Posterior cingulate gyrus (tissue), 11 donors: ENCODE results near the gene SEMA3G.

Experiments
- DNase-seq, 10 donors: peaks; one replicate each; pipeline versions ENCODE4 v3.0.0 to v3.0.0-alpha.2; 2020 to 2021; ENCODE audit warnings: mixed read lengths in 3 of 10
- intact Hi-C: fragments of 100-400 bp; cut with DNase I; formaldehyde crosslinking; loops from one replicate; pipeline ENCODE4 v1.15.1; 2023

The SEMA3G gene

DNA sequence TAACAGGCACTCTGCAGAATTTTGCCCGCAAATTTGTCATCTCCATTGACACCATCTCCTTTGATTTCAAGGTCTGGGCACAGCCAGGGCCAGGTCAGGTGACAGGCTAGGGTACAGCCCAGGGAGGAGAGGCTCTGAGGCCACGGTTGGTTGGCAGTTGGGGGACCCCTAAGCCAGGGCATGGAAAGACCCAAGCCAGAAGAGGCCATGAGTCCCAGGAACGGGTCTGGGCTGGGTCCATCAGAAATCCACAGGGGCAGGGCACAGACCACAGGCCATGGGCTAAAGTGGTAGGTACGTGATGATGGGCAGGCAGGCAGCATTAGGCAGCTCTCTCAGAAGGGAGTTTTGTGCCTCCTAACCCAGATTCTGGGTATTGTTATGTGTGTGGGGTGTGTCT lies 45.8 kb downstream of the SEMA3G start:
- peak in 3 of 10 donors; percentile 8 to 69 (median 62) for DNase-seq
- intact Hi-C loops = no loop called here

DNA sequence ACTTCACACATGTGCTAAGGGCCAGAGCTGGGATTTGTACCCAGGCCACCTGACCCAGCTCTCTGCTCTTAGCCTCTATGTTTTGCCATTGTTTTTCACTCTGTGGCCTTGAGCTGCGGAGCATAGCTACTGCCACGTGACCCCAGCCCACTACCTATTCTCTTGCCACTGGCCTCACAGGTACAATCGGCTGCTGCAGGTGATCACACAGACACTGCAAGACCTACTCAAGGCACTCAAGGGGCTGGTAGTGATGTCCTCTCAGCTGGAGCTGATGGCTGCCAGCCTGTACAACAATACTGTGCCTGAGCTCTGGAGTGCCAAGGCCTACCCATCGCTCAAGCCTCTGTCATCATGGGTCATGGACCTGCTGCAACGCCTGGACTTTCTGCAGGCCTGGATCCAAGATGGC lies 46.2 kb downstream of the SEMA3G start:
- intact Hi-C loops = no loop called here

DNA sequence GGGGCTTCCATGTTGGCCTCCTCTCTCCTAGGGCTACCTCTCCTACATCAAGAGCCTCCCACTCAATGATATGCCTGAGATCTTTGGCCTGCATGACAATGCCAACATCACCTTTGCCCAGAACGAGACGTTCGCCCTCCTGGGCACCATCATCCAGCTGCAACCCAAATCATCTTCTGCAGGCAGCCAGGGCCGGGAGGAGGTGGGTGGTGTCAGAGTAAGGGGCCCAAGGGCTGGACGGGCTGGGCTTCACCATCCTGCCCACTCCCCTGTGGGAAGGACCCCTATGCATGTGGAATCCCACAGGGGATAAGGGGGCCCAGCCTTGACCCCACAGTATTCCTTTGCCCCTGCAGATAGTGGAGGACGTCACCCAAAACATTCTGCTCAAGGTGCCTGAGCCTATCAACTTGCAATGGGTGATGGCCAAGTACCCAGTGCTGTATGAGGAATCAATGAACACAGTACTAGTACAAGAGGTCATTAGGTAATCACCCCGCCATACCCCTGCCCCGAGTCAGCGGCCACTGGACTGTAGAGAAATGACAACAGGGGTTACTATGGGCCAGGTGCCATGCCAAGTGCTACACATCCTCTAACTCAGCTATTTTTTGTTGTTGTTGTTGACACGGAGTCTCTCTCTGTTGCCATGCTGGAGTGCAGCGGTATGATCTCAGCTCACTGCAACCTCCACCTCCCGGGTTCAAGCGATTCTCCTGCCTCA lies 47.1 kb downstream of the SEMA3G start:
- intact Hi-C loops = no loop called here
- DNase-seq = peak in 4 of 10 donors; percentile 4 to 49 (median 21)

More for the DNA sequence above, 46.2 kb downstream of the SEMA3G start:
- DNase-seq = peak in 4 of 10 donors; percentile 5 to 64 (median 36)

DNA sequence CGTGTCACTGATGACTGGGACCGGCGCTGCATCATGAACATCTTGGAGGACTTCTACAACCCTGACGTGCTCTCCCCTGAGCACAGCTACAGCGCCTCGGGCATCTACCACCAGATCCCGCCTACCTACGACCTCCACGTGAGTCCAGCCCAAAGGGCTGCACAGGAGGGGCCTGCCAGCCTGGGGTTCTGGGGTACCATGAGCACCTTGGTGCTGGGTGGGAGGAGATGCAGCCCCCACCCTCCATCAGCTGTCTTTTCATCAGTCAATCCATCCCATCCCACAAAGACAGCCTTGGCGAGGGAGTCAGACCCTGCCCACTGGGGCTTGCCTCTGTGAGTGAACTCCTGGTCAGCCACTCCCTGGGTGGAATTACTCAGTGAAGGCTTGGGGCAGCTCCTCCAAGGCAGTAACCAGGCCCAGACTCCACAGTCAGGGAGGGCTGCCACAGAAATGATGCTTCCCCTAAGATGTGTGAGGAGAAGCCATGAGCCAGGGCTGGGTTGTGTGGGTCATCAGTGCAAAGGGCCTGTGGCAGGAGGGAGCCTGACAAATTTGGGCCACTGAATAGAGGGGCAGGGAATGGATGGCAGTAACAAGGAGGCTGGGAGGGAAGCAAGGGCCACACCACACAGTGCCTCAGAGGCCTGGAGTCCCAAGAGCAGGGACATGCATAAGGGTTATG lies 47.9 kb downstream of the SEMA3G start:
- intact Hi-C loops = no loop called here
- DNase-seq = peak in 4 of 10 donors; percentile 9 to 66 (median 32)

DNA sequence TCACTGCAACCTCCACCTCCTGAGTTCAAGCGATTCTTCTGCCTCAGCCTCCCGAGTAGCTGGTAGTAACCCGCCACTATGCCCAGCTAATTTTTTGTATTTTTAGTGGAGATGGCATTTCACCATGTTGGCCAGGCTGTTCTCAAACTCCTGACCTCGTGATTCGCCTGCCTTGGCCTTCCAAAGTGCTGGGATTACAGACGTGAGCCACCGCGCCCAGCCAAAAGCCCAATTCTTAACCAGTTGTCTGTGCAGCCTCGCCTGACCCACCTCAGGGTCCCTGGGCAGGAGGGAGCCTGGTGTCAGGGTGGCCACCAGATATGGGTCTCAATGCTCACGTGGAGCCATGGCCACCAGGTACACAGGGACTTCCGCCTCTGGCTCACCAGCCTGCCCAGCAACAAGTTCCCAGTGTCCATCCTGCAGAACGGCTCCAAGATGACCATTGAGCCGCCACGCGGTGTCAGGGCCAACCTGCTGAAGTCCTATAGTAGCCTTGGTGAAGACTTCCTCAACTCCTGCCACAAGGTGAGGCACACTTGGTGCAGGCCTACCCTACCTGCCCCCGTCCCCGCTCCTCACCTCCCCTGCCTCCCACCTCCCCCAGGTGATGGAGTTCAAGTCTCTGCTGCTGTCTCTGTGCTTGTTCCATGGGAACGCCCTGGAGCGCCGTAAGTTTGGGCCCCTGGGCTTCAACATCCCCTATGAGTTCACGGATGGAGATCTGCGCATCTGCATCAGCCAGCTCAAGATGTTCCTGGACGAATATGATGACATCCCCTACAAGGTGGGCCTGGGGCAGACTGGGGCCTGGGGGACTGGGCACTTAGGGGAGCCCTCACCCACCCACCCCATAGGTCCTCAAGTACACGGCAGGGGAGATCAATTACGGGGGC lies 48.6 kb downstream of the SEMA3G start:
- intact Hi-C loops = no loop called here
- peak in 4 of 10 donors; percentile 23 to 68 (median 56) for DNase-seq

DNA sequence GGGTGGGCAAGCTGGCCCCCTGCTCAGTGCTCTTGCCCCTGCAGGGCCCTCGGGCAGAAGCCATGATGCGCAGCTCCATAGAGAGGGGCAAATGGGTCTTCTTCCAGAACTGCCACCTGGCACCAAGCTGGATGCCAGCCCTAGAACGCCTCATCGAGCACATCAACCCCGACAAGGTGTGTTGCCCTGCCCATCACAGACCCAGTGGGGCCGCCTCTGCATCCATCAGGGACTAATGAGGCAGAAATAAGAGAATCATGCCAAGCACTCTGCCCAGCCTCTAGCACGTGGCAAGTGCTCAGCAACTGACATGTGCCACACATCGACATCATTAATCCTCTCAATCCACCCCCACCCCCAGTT lies 49.4 kb downstream of the SEMA3G start:
- peak in 4 of 10 donors; percentile 9 to 77 (median 52) for DNase-seq

DNA sequence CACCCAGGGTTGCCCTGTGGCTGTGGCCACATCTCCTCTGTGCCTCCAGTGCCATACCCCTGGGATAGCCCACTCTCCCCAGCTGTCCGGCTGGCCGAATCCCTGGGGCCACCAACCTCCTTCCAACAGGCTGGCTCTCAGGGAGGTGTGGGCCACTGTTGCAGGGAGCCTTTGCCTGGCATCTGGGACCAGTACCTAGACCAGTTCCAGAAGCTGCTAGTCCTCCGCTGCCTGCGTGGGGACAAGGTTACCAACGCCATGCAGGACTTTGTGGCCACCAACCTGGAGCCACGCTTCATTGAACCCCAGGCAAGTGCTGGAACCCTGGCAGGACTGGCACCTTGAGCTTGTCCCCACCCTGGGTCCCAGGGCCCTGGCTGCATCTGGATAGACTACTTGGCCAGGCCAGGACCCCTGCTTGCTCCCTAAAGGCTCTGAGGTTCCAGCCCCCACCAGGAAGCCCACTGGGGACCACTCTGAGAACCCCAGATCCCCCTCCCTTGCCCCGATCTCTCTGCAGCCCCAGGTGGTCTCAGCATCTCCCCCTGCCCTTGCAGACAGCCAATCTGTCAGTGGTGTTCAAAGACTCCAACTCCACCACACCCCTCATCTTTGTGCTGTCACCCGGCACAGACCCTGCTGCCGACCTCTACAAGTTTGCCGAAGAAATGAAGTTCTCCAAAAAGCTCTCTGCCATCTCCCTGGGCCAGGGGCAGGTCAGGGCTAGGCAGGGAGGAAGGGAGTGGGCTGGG lies 50.0 kb downstream of the SEMA3G start:
- intact Hi-C loops = no loop called here
- peak in 4 of 10 donors; percentile 17 to 67 (median 49) for DNase-seq

More for the DNA sequence above, 49.4 kb downstream of the SEMA3G start:
- intact Hi-C loops = no loop called here

DNA sequence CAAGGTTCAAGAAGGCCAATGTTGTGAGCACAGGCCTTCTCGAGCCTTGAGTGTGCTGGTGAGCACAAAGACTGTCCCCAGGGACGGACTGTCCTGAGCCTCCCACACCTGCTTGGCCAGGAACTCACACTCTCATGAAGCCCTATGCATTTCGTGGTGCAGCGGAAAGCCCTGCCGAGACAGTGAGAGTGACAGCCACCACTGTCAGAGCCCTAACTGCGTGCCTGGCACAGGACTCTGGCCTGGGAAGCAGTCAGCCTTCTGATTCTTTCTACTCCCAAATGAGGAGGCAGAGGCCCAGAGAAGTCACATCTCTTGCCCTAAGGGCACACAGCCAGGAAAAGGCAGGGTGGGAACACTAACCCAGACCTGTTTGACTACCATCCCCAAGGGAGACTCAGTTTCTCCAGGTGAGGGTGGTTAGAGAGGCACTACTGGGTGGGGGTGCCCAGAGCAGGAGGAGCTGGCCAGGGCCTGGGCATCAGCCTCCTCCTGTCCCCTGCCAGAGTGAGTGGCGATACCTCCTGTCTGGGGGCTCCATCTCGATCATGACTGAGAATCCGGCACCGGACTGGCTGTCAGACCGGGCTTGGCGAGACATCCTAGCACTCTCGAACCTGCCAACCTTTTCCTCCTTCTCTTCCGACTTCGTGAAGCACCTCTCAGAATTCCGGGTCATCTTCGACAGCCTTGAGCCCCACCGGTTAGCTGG lies 50.8 kb downstream of the SEMA3G start:
- peak in 4 of 10 donors; percentile 20 to 62 (median 52) for DNase-seq
- intact Hi-C loops = no loop called here

DNA sequence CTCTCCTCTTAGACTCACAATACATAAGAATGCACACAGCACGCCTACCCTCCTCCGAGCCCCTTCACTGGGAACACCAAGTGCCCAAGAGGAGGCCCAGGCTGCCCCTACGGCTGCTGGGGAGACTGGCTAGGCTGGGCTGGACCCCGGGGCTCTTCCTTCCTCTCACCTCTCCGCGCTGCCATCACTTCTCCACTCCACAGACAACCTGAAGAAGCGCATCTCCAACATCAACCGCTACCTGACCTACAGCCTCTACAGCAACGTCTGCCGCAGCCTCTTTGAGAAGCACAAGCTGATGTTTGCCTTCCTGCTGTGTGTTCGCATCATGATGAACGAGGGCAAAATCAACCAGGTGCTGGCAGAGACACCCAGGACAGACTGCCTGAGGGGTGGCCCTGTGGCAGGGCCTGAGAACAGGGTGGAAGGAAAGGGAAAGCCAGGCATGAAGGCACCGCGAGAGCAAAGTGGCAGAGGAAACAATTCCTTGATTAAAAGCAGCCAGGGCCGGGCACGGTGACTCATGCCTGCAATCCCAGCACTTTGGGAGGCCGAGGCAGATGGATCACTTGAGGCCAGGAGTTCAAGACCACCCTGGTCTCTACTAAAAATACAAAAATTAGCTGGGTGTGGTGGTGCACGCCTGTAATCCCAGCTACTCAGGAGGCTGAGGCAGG lies 51.6 kb downstream of the SEMA3G start:
- peak in 4 of 10 donors; percentile 7 to 34 (median 26) for DNase-seq
- intact Hi-C loops = no loop called here

DNA sequence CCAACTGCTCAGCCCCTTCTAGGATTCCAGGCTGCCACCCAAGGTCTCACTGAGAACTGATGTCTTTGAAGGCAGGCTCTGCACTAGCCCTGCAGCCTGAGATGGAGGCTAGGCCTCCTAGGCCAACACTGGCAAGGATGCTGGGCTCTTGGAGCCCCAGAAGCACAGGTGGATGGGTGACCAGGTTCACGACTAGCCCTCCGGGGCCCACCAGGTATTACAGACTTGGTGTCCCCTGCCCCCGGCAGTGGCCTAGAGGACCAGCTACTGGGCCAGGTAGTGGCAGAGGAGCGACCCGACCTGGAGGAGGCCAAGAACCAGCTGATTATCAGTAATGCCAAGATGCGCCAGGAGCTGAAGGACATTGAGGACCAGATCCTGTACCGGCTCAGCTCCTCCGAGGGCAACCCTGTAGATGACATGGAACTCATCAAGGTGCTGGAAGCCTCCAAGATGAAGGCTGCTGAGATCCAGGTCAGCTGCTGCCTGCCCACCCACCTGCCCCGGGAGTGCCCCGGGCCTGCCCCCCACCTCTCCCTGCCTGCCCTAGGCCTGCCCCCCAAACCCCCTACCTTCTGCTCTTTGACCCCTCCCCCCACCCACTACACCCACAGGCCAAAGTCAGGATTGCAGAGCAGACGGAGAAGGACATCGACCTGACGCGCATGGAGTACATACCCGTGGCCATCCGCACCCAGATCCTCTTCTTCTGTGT lies 52.5 kb downstream of the SEMA3G start:
- intact Hi-C loops = no loop called here

DNA sequence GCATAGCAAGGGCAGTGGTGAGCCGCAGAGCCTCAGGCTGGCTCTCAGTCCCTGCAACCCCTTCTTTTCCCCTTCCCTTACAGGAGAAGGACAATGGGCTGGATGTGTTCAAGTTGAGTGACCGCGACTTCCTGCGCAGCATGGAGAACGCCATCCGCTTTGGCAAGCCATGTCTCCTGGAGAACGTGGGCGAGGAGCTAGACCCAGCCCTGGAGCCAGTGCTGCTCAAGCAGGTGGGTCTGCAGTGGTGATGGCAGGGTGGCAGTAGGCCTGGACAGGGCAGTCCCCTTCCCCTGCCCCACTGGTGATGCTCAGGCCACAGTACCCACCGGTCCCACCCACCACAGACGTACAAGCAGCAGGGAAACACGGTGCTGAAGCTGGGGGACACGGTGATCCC lies 53.8 kb downstream of the SEMA3G start:
- peak in 1 of 10 donors; percentile 46 for DNase-seq
- intact Hi-C loops = no loop called here

More for the DNA sequence above, 52.5 kb downstream of the SEMA3G start:
- DNase-seq = peak in 4 of 10 donors; percentile 13 to 55 (median 42)

DNA sequence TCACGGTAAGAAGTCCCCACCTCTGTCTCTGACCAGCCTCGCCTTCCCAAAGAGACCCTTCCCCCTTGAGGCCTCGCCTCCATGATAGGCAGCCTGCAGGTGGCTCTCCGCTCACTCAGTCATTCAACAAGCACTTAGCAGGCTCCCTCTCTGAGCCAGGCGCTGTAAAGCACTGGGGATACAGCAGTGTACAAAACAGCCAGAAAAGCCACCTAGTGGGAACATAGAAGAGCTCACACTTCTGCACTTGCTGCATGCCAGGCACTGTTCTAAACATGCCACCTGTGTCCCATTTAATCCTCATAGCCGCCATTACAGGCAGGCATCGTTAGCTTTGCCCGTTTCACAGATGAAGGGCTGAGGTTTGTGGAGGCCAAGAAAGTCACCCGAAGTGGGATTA lies 56.0 kb downstream of the SEMA3G start:
- no peak for DNase-seq
- intact Hi-C loops = no loop called here

DNA sequence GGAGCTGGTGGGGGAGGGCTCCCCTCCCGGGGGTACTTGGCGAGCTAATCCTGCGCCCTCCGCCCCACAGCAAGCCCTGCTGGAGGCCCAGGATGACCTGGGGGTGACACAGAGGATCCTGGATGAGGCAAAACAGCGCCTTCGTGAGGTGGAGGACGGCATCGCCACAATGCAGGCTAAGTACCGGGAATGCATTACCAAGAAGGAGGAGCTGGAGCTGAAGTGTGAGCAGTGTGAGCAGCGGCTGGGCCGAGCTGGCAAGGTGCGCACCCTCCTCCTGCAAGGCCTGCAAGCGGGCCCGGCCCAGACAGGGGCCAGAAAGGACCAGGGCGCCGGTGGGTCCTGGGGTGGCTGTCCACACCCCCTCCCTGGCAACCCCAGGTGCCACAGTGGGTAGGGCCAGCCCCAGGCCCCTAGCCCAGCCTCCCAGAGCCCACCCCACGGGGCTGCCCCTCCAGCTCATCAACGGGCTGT lies 56.5 kb downstream of the SEMA3G start:
- no peak for DNase-seq
- intact Hi-C loops = no loop called here

DNA sequence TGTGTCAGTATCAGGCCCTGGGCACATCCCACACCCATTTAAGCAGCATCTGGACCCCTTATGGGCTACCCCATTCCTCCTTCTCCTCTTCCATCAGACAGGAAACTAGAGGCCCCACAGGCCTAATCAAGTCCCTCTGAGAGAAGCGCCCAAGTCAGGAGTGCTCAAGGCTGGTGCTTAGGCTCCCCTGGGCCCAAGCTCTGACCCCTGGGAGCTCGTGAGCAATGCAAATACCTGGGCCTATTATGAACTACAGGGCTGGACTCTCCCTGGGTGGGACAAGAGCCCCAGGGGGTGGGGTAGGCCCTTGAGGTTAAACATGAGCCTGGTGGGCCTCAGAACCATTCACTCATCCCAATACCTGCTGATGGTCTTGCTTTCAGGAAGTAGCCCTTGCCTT lies 57.4 kb downstream of the SEMA3G start:
- DNase-seq = no peak
- intact Hi-C loops = no loop called here

DNA sequence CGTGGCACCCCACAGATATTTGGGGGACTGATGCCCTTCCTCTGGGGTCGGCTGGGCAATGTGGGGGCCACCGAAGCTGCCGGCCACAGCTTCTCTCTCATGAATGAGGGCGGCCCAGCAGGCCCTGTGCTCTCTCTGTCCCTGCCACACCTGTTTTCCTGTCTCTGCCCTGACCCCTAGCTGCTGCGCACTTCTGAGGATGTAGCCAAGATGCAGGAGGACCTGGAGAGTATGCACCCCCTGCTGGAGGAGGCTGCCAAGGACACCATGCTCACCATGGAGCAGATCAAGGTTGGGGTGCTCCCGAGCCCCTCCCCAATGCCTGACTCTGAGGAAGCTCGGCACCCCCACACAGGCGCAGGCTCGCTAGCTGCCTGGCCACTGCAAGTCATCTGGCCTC lies 59.7 kb downstream of the SEMA3G start:
- intact Hi-C loops = no loop called here
- DNase-seq = no peak

DNA sequence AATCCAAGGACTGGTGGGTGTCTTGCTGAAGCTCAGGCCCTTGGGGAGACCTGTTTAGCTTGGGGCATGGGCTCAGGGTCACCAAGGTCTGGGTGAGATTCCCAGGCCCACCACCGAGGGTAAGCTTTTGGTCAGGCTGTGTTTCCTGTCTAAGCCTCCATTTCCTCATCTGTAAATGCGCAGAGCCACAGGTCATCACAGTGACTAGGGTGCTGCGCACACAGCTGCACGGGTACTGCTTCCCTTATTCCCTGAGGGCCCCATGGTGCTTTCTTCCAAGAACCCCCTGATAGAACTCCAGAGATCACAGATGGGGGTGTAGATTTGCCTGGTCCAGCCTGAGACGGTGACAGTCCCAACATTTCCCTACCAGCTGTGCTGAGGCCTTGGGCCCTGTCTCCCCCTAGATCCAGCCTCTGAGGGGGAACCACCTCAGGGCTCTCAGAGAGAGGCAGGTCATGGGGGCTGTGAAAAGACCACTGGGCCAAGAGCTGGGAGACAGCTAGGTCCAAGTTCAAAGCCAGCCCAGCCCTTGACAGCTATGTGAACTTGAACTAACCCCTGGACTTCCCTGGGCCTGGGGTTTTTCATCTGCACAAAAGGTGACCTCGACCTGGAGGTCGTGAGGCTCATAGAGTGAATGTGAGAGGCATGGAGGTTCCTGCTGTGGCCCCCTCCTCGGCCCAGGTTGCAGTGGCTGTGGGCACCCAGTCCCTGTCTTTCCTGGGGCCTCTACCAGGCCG lies 60.7 kb downstream of the SEMA3G start:
- intact Hi-C loops = no loop called here

DNA sequence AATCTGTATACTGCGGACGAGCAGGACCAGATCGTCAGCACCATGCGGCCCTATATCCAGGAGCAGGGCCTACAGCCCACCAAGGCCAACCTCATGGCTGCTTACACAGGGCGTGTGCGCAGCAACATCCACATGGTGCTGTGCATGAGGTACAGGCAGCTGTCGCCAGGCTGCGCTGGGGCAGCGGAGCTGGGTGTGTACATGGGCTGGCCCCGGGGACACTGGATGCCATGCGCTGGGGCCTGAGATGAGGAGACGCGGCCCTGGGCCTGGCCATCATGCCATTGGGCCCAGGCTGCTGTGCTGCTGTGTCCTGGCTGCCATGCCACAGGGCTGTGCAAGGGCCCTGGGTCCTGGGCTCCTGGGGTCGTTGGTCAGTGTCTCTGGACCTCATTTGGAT lies 61.5 kb downstream of the SEMA3G start:
- DNase-seq = no peak
- intact Hi-C loops = no loop called here

More for the DNA sequence above, 60.7 kb downstream of the SEMA3G start:
- DNase-seq = no peak
